Endothelial cell of umbilical vein (primary cell): ENCODE results near the gene NFIA.

Source experiments
- CTCF ChIP-seq, 2 donors: IDR thresholded peaks; 1 replicate in 1 of 2; 2 replicates in 1 of 2; pipeline ENCODE4 v1.5.1; 2011; ENCODE audit warnings: low read length in 2 of 2, mild to moderate bottlenecking in 2 of 2, moderate library complexity in 2 of 2, control low read depth in 1 of 2, inconsistent platforms in 1 of 2, low read depth in 1 of 2; ENCODE audit not compliant: insufficient read depth in 1 of 2; ENCODE audit errors: extremely low read depth in 1 of 2
- EZH2 ChIP-seq: IDR thresholded peaks from 2 replicates; pipeline ENCODE4 v1.6.1; 2012; ENCODE audit warnings: borderline replicate concordance, low read depth, mild to moderate bottlenecking, moderate library complexity, low read length, inconsistent platforms; ENCODE audit not compliant: severe bottlenecking
- GATA2 ChIP-seq: IDR thresholded peaks from 2 replicates; pipeline ENCODE4 v1.7.0; 2011; ENCODE audit warnings: low read depth, mild to moderate bottlenecking, moderate library complexity, mixed read lengths, low read length; ENCODE audit not compliant: insufficient read length, insufficient read depth
- JUN ChIP-seq: IDR thresholded peaks from 2 replicates; pipeline ENCODE4 v1.6.1; 2011; ENCODE audit warnings: borderline replicate concordance, low read depth; ENCODE audit not compliant: insufficient read length, insufficient read depth
- MAX ChIP-seq: IDR thresholded peaks from 2 replicates; pipeline ENCODE4 v1.6.1; 2011; ENCODE audit not compliant: insufficient read depth, insufficient read length
- POLR2A ChIP-seq: IDR thresholded peaks from 2 replicates; pipeline ENCODE4 v1.6.1; 2012; ENCODE audit warnings: low read depth, mild to moderate bottlenecking, control low read depth, low read length
- POLR2AphosphoS5 ChIP-seq: IDR thresholded peaks from 2 replicates; pipeline ENCODE4 v1.6.1; 2012; ENCODE audit warnings: low read depth, mild to moderate bottlenecking, control low read depth, low read length, moderate library complexity; ENCODE audit not compliant: insufficient read depth

- no peak for TF ChIP-seq CTCF (IDR thresholded peaks at IDR 0.05; ENCODE audit: extremely low read depth in 1 of 2, insufficient read depth in 1 of 2, low read depth in 1 of 2, low read length in 2 of 2)
- no peak for TF ChIP-seq JUN
- no peak for TF ChIP-seq POLR2AphosphoS5
- TF ChIP-seq GATA2: no peak
- no peak for TF ChIP-seq EZH2
- TF ChIP-seq MAX: no peak
- TF ChIP-seq POLR2A: no peak
Observed at GRCh38 chr1:61221642-61222041, 139.3 kb downstream of the NFIA start.
